HG03280 (cell line): ENCODE measurements around the gene CACFD1.
A peak's percentile ranks its signal among the peaks of the same experiment; 100 is the strongest.
"Not testable (repeated sequence)": the region's sequence is repeated elsewhere in the genome, so short reads cannot be mapped to it uniquely, and the experiment has no call there.

Experiments used
- ATAC-seq: cut with Tn5 transposase; IDR thresholded peaks from one replicate; pipeline ENCODE4 v1.9.1; 2021; ENCODE audit warnings: mild to moderate bottlenecking, moderate library complexity; ENCODE audit not compliant: unreplicated experiment

CACFD1 gene

DNA sequence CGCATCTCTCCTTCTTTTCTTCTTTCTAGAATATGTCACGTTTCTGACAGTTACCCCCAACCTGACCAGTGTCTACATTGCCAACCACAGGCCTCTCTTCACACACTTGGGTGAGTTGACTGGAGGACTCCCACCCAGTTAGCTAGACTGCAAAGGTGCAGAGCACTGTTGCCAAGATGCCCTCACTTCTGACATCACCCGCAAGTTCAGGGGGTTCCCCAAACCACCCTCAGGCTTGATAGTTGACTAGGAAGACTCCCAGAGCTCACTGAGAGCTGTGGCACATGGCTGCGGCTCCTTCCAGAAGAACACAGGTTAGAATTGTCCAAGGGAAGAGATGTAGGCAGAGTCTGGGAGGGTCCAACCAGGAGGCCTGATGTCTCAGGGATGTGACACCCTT, 20.4 kb upstream of the CACFD1 start:
- ATAC-seq, result no peak

DNA sequence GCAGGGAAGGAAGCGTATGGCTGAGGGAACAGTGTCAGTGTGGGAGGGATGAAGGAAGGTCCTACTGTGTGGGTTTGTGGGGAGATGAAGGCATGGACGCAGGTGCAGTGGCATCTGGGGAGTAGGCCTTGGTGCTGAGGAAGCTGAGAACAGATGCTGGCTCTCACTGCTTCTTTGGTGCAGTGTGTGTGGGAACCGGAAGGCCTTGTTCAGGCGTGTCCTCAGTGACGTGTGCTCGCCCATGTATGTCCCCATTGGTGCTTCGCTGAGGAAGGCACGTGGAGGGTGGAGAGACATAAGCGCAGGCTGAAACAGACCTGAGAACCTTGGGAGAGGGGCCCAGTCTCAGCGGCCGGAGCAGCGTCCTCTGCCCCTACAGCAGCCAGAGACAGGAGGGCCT, 18.9 kb upstream of the CACFD1 start:
- no peak for ATAC-seq

DNA sequence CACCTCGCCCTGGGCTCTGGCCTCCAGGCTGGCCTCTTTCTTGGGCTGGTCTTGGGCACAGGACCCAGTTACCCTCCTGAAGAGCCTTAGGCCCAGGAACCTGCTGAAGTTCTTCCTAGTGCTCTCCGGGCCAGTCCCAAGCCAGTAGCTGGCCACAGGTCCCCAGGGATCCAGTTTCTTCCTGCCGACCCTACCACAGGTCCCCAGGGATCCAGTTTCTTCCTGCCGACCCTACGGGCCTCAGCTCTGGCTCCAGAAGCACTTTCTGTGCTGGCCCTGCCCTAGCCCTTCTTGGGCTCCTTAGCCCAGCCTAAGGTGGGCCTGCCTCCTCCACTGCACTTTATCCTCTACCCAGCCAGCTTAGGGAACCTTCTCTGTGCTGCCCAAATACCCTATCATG, 18.2 kb upstream of the CACFD1 start:
- ATAC-seq, result no peak

DNA sequence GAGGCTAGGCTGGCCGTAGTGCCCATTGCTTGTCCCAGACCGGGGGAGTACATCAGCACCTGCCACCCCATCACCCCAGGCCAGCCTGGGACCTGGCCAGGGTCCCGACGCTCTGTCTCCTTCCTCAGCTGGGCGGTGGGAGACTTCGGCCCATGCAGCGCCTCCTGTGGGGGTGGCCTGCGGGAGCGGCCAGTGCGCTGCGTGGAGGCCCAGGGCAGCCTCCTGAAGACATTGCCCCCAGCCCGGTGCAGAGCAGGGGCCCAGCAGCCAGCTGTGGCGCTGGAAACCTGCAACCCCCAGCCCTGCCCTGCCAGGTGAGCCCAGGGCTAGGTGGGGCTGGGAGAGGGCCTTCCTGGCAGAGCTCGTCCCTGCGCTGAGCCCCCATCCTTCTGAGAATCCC, 16.5 kb upstream of the CACFD1 start:
- no peak for ATAC-seq

DNA sequence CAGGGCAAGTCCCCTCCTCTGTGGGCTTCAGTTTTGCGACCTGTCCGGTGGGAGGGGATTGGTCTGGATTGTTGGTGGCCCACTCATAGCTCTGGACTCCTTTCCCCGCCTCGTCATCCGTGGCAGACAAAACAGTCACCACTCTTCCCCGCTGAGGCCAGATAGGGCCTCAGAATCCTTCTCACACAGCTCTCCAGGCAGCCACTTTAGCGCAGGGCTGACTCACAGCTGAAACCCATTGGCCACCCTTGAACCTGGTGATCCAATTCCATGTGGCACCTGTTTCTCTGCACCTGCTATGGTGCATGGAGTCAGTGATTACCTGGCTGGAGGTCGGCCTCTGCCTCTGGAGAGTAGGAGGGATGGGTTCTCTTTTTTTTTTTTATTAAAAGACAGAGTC, 15.8 kb upstream of the CACFD1 start:
- ATAC-seq, result no peak

DNA sequence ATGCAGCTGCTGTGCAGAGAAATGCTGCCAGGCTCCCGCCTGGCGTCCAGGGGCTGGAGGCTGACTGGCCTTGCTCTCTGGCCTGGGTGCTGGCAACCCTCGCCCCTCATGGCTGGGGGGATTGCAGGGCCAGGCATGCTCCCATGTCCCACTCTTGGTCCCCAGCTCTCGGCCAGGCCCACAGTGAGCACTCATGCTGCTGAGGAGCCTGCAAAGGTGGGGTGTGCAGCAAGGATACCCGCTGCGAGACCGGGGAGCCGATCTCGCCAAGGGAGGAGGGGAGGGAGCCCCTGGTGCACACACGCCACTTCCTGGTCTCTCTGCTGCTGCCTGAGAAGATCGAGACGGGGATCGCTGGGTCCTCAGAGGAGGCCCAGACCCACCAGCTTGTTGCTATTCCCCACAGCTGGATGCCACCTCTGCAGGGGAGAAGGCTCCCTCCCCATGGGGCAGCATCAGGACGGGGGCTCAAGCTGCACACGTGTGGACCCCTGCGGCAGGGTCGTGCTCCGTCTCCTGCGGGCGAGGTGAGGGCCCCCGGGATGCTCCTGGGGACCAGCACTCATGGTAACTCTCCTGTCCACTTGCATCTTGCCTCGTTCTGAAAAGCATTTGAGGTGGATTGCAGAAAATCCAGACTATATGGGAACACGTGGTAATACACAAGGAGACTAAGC, 14.3 kb upstream of the CACFD1 start:
- no peak for ATAC-seq

DNA sequence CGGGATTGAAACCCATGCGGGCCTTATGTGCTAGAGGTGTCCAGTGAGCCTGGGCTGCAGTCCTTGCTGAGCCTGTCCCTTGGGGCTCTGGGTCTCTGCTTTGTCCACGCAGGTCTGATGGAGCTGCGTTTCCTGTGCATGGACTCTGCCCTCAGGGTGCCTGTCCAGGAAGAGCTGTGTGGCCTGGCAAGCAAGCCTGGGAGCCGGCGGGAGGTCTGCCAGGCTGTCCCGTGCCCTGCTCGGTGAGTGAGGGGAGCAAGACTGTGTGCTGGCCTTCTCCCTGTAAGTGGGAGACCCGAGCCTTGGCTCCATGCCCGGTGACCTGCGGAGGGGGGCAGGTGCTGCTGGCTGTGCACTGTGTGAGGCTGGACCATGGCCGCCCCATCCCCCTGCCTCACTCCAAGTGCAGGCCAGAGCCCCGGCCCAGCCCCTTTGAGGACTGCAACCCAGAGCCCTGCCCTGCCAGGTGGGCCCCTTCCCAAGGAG, 11.2 kb upstream of the CACFD1 start:
- ATAC-seq, result no peak

DNA sequence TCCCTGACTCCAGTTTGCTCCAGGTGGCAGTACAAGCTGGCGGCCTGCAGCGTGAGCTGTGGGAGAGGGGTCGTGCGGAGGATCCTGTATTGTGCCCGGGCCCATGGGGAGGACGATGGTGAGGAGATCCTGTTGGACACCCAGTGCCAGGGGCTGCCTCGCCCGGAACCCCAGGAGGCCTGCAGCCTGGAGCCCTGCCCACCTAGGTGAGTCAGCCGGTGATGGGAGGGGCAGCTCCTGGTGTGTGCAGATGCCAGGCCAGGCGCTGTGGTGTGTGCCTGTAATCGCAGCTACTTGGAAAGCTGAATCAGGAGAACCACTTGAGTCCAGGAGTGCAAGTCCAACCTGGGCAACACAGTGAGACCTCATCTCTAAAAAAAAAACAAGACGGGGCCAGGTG, 10.0 kb upstream of the CACFD1 start:
- ATAC-seq, result no peak

DNA sequence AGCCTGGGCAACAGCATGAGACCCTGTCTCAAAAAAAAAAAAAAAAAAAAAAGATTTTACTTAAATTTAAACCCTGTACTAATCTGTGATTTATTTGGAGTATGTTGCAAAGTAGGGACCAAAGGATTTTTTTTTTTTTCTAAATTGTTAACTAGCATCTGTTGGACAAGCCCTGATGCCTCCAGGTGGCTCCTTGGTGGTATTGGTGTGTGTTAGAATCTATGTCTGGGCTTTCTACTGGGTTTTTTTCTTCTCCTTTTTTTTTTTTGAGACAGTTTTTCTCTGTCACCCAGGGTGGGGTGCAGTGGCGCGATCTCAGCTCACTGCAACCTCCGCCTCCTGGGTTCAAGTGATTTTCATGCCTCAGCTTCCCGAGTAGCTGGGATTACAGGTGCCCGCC, 7.9 kb upstream of the CACFD1 start:
- not testable (repeated sequence) for ATAC-seq

DNA sequence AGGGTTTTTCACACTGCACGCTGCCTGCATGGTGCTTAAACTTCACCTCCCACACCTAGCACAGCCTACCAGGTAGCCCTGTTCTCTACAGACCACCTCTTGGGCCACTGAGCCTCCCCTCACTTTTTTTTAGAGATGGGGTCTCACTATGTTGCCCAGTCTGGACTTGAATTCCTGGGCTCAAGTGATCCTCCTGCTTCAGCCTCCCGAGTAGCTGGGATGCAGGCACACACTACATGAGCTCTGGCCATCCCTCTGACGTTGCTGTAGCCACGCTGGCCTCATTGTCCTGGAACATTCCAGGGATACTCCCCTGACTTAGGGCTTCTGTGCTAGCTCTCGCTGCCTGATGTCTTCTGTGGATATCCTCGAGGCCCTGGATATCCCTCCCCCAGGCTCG, 7.2 kb upstream of the CACFD1 start:
- no peak for ATAC-seq

DNA sequence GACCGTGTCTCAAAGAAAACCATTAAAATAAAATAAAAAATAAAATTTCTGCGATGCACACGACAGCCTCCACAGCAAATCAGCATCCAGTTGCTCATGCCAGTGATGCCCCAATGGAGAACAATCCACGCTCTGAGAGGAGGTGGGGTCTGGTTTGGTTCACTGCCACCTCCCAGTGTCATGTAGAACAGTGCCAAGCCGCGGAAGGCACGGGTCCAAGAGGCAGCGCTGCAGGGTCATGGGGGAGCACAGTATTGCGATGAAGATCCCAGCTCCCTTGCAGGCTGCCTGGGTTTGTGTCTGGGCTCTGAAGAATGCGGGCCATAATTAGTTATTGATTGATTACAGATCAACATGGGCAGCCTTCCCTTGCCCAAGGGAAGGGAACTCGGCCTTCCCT, 6.1 kb upstream of the CACFD1 start:
- ATAC-seq, result no peak

DNA sequence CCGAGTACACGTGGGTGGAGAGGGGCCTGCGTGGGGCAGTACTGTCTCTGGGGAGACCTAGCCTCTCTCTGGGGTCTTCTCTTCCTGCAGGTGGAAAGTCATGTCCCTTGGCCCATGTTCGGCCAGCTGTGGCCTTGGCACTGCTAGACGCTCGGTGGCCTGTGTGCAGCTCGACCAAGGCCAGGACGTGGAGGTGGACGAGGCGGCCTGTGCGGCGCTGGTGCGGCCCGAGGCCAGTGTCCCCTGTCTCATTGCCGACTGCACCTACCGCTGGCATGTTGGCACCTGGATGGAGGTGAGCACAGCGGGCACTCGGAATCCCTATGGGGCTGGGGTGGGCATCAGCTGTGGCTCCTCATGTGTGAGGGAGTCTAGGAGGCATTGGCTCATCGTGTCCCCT, 5.5 kb upstream of the CACFD1 start:
- no peak for ATAC-seq

DNA sequence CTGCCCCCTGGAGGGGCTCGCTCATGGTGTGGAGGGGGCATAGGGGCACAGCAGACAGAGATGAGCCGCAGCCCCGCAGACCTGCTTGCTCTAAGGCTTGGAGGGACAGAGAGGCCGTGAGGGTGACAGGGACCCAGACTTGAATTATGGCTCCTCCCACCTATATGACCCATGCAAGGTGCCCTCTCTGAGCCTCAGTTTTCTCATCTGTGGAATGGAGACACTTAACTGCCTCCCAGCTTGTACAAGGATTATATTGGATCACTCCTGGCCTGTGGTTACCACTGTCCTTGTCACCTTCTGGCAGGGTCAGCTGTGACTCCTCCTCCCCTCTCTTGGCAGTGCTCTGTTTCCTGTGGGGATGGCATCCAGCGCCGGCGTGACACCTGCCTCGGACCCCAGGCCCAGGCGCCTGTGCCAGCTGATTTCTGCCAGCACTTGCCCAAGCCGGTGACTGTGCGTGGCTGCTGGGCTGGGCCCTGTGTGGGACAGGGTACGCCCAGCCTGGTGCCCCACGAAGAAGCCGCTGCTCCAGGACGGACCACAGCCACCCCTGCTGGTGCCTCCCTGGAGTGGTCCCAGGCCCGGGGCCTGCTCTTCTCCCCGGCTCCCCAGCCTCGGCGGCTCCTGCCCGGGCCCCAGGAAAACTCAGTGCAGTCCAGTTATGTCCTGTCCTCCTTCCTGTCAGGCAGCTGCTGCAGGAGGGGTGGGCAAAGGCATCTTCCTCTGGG, 4.7 kb upstream of the CACFD1 start:
- no peak for ATAC-seq

DNA sequence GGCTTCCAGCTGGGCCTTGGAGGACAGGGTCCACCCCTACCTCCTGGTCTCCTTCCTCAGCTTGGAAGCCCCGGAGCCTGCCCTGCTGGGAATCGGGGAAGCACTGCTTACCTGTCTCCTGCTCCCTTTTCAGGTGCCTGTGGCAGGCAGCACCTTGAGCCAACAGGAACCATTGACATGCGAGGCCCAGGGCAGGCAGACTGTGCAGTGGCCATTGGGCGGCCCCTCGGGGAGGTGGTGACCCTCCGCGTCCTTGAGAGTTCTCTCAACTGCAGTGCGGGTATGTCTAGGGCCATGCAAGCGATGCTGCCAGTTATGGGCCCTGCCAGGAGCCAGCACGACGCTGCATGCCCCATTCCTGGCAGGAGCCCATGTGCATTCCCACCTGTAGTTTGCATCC, 3.8 kb upstream of the CACFD1 start:
- ATAC-seq, result no peak

DNA sequence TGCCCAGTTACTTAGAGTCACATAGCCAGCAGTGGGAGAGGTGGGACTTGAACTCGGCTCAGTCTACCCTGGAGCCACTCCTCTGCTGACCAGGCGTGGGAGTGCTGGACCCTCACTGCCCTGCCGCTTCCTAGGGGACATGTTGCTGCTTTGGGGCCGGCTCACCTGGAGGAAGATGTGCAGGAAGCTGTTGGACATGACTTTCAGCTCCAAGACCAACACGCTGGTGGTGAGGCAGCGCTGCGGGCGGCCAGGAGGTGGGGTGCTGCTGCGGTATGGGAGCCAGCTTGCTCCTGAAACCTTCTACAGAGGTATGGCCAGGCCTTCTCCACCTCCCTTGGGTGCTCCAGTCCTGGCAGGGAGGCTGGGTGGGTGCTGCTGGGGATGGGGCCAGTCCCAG, 3.4 kb upstream of the CACFD1 start:
- no peak for ATAC-seq

DNA sequence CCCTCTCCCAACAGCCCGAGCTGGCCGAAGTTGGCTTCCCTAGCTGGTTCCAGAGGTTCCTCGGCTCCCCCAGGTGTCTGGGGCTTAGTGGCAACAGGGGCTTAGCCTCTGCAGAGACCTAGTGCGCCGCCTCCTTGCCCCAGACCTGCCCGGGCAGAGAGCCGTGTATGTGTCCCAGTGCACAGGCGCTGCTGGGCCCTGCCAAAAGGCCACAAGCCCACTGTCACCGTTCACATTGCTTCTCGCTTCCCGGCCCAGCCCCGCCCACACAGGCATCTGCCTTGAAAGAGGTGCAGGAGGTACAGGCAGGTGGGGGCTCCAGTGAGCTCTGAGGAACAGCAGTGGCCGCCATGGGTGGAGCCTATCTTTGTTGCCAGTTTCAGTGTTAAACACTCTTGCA, 2.5 kb upstream of the CACFD1 start:
- no peak for ATAC-seq

DNA sequence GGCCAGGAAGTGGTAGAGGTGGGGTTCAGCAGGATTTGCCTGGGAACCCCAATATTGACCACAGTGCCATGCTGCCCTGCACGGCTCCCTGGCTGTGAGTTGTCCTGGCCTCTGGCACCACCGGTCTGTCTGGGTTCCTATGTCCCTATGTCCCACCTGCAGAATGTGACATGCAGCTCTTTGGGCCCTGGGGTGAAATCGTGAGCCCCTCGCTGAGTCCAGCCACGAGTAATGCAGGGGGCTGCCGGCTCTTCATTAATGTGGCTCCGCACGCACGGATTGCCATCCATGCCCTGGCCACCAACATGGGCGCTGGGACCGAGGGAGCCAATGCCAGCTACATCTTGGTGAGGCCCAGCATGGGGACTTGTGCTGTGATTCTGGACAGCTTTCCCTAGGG, 2.0 kb upstream of the CACFD1 start:
- no peak for ATAC-seq

DNA sequence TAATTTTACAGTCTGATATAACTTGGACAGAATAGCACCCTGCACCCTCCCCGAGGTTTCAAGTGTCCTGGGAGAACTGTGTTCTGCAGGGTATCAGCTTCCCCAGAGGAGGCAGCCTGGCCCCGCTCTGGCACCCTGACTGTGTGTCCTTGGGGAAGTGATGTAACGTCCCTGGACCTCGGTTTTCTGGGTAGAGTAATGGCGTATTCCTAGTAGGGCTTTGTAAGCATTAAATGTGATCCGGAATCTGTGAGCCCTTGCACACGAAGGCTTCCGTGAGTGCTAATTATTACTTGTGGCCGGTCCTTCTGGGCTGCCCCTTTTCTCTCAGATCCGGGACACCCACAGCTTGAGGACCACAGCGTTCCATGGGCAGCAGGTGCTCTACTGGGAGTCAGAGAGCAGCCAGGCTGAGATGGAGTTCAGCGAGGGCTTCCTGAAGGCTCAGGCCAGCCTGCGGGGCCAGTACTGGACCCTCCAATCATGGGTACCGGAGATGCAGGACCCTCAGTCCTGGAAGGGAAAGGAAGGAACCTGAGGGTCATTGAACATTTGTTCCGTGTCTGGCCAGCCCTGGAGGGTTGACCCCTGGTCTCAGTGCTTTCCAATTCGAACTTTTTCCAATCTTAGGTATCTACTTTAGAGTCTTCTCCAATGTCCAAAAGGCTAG, 1.0 kb upstream of the CACFD1 start:
- no peak for ATAC-seq

DNA sequence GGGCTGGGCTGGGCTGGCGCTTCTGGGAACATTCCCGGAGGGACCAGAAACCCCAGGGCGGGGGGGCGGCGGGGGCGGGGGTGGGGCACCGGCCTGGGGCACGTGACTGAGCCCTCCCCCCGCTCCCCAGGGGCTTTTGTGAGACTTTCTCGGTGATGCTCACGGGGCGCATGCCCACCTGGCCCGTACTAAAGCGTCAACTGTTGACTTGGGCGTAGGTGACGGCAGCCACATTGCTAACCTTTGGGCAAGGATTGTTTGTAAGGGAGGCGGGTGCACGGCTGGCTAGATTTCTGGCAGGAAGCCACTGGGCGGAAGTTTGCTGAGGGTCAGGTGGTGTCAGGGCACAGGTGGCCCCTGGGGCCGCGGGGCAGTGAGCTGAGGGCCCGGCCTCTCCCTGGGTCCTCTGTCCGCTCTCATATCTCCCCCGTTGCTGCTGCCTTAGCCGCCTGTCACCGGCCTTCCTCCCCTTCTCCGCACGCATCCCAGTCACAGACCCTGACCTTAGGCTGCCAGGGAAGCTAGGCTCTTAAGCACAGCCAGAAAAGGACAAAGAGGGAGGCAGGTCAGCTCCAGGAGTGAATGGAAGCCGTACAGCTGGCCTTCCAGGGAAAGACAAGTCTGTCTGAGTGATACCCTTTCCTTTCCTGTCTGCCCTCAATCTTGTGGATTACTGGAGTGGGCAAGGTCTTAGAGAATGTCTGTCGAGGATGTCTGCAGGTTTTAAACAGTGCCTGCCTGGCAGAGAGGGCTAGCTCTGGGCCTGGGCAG, 812 bp downstream of the CACFD1 start:
- ATAC-seq, result peak; percentile 18

DNA sequence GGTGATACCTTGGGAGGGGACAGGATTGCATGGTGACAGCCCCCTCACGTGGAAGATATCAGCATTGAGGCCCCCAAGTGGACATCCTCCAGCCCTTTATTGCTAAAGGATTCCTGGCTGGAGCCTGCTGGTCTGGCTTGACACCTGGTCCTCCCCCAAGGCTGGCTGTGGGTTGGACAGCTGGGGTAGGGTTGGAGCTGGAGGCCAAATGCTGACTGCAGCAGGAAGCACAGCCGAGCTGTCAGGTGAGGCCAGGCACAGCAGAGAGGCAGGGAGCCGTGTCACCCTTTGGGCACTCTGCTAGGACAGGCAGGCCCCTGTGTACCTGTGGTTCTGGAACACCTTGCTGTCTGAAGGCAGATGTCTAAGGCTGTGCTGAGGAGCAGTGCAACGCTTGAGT, 2.2 kb downstream of the CACFD1 start:
- no peak for ATAC-seq

DNA sequence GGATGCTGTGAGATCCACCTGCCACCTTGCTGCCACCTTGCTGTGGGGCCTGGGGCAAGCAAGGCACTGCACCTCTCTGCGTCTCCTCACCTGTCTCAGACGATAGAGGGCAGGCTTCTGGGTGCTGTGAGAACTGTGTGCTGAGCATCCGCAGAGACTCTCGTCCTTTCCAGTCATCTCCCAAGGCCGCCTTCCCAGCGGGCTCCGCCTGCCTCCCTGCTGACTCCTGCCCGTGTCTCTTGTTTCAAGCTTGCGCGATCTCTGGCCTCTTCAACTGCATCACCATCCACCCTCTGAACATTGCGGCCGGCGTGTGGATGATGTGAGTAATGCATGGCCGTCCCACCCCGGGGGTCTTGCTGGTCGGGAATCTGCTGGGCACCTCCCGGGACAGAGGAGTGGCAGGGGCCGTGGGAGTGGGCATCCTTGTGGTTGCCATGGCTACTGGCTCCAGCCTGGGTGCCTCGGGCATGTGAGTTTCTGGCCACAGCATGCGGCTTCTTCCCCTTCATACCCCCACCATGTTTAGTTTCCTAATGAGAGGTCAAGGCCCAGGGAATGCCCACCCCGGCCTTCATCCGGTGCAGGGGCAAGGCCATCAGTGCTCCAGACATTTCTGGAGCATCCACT, 3.6 kb downstream of the CACFD1 start:
- ATAC-seq, result no peak
